Fibroblast of mammary gland (primary cell): ENCODE results near the gene SIN3B.

Experiments used
- DNase-seq: peaks from one replicate; pipeline ENCODE4 v3.0.0-alpha.2; 2010; ENCODE audit warnings: low read depth
- H3K4me3 ChIP-seq: 2 replicates; pipeline ENCODE4 v1.5.1; 2011; ENCODE audit warnings: low read depth, mild to moderate bottlenecking, low read length, moderate library complexity; ENCODE audit not compliant: control insufficient read depth
- TF ChIP-seq, protein P1 (sequence below): conservative IDR thresholded peaks from 2 replicates; pipeline ENCODE4 v1.5.1; 2011; ENCODE audit warnings: low read depth, low read length, inconsistent platforms; ENCODE audit not compliant: control insufficient read depth, insufficient read depth

SIN3B gene

GRCh38 chr19:16885166-16885565 lies 56.0 kb downstream of the SIN3B start:
- TF ChIP-seq, protein P1, sequence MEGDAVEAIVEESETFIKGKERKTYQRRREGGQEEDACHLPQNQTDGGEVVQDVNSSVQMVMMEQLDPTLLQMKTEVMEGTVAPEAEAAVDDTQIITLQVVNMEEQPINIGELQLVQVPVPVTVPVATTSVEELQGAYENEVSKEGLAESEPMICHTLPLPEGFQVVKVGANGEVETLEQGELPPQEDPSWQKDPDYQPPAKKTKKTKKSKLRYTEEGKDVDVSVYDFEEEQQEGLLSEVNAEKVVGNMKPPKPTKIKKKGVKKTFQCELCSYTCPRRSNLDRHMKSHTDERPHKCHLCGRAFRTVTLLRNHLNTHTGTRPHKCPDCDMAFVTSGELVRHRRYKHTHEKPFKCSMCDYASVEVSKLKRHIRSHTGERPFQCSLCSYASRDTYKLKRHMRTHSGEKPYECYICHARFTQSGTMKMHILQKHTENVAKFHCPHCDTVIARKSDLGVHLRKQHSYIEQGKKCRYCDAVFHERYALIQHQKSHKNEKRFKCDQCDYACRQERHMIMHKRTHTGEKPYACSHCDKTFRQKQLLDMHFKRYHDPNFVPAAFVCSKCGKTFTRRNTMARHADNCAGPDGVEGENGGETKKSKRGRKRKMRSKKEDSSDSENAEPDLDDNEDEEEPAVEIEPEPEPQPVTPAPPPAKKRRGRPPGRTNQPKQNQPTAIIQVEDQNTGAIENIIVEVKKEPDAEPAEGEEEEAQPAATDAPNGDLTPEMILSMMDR: no peak
- no peak for DNase-seq
- H3K4me3 ChIP-seq: no peak overlapping the region

DNA sequence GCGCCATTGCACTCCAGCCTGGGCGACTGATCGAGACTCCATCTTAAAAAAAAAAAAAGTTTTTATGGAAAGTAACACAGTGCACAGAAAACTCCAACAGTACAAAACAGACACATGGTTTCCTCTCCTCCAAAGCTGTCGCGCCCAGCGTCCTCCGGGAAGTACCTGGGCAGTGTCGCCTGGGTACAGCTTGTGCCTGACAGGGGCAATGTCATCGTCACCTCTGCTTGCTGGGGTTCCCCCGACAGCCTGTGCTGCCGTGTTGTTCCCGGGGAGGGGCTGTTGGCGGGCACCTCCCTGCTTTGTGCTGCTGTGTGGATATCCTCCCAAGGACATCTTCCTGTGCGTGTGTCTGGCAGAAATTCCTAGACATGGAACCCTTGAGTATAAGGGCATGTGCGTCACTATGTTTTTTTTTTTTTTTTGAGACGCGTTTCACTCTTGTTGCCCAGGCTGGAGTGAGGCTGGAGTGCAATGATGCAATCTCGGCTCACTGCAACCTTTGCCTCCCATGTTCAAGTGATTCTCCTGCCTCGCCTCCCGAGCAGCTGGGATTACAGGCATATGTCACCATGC lies 57.2 kb downstream of the SIN3B start:
- DNase-seq: peak; percentile 92
- no peak overlapping the region for H3K4me3 ChIP-seq
- TF ChIP-seq, protein P1: no peak

DNA sequence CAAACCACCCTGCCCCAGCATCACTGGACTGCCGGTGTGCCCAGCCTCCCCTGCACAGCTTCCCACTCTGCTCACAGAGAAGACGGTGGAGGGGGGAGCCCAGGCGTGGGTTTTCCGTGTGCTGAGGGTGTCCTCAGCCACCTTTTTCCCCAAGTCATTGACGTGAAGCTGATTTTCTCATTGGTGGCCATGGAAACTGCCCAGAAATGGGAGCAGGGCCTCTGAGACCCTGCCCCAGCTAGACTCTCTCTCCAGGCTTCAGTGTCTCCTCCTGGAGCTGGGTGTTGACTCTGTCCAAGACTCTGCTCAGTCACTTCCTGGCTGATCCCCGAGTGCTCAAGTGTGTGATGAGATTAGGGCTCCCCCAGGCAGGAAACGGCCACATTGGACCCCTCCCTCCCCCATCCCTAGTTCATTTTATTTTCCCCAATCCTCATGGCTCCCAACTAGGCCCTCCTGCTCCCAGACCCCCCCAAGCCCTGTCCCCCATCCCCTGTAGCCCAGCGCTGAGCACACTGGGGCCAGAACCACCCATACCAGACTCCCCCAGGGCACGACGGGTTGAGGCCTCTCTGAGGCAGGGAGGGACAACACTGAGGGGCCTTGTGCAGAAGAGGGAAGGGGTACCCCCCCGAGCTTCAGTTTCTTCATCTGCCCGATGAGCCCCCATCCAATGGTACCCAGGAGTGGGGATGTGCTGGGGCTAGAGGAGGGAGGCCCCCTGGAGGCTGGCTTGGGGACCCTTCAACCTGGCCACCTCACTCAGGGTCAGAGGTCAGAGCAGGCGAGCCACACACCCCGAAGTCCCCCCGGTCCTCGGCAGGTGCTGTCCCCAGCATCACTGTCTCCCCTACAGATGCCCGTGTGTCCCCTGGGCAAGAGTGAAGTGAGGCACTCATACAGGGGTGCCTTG lies 58.4 kb downstream of the SIN3B start:
- TF ChIP-seq, protein P1: no peak
- DNase-seq: no peak

DNA sequence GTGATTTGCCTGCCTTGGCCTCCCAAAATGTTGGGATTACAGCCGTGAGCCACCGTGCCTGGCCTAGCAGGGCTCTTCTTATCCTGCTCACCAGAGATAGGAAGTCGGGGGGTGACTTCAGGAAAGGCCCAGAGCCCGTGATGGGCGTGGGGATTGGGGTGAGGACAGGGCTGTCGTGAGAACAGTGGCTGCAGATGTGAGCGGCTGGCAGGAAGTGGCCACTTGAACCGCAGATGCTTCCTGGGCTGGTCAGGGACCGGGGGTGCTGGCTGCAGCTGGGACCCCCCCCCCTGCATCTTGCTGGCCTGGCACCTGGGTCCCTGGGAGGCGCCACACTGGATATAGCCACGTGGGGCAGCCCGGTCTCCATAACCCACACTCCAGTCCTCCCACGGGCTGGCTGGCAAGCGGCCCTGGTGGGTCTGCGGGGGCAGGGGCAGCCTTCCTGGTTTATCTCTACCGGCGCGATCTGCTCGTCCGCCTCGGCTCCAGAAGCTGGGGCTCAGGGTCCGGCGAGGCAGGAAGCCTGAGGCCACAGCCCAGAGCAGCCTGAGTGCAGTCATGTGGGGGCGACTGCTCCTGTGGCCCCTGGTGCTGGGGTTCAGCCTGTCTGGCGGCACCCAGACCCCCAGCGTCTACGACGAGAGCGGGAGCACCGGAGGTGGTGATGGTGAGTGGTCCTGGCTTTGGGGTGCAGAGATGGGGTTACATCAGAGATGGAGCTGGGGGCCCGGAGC lies 59.6 kb downstream of the SIN3B start, which contains the start of gene F2RL3:
Gene F2RL3 (plus strand): TSS at position 371 of the 737 bp plus-strand sequence. CDS start 191 bp downstream, at position 562.
- TF ChIP-seq, protein P1: no peak
- no peak for DNase-seq
- no peak within 1 kb of the TSS for H3K4me3 ChIP-seq

More for the DNA sequence above, 58.4 kb downstream of the SIN3B start:
- no peak overlapping the region for H3K4me3 ChIP-seq

- no peak overlapping the region for H3K4me3 ChIP-seq
- TF ChIP-seq, protein P1: no peak
- DNase-seq: no peak
These were observed 60.2 kb downstream of the SIN3B start for GRCh38 chr19:16889366-16889882.

DNA sequence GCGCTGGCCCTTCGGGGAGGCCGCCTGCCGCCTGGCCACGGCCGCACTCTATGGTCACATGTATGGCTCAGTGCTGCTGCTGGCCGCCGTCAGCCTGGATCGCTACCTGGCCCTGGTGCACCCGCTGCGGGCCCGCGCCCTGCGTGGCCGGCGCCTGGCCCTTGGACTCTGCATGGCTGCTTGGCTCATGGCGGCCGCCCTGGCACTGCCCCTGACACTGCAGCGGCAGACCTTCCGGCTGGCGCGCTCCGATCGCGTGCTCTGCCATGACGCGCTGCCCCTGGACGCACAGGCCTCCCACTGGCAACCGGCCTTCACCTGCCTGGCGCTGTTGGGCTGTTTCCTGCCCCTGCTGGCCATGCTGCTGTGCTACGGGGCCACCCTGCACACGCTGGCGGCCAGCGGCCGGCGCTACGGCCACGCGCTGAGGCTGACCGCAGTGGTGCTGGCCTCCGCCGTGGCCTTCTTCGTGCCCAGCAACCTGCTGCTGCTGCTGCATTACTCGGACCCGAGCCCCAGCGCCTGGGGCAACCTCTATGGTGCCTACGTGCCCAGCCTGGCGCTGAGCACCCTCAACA lies 60.8 kb downstream of the SIN3B start:
- no peak overlapping the region for H3K4me3 ChIP-seq
- TF ChIP-seq, protein P1: no peak
- no peak for DNase-seq
